ENCODE data around the gene RND3. TPM values are rescaled to one million over a fixed set of nuclear protein-coding genes. Genes with fewer than 3 reads are reported as not detected.

RND3 gene
- polyA plus RNA-seq, 2 of the 4 experiments (the other 2 are of a cell fraction): 56.8 to 137 TPM

DNA sequence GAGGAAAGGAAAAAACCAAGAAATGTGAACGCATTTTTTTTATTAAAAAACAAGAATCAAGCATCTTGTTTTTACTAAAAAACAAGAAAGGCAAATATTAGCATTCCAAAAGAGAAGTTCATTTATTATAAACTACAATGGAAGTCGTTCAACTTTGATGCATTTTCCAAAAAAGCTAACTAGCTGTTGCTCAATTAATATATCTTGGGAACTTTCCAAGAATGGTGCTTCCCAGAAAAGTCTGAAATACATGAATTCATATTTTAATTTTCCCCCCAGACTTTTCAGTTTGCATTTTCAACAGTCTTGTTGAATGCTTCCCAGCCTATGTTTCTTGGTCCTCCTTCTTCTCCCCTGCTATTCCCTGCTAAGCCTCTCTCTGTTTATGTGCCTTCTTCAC, 7.5 kb upstream of the RND3 start:
- TF ChIP-seq NFE2L2 (conservative IDR thresholded peaks at IDR 0.05; ENCODE audit: low read length): no peak
- TF ChIP-seq, protein P1, sequence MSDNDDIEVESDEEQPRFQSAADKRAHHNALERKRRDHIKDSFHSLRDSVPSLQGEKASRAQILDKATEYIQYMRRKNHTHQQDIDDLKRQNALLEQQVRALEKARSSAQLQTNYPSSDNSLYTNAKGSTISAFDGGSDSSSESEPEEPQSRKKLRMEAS (IDR thresholded peaks at IDR 0.05): no peak
- no peak for TF ChIP-seq SMC3 (IDR thresholded peaks at IDR 0.05)
- TF ChIP-seq HOXB5 (CRISPR knock-in tag; IDR thresholded peaks at IDR 0.05): no peak
- no peak for TF ChIP-seq POLR2AphosphoS2 (conservative IDR thresholded peaks at IDR 0.05; ENCODE audit: low read length)
- TF ChIP-seq ZNF302 (CRISPR knock-in tag; IDR thresholded peaks at IDR 0.05): no peak
- TF ChIP-seq ATOH8 (CRISPR knock-in tag; IDR thresholded peaks at IDR 0.05; ENCODE audit: low read depth): no peak
- TF ChIP-seq JUNB (IDR thresholded peaks at IDR 0.05): no peak
- TF ChIP-seq E2F6 (IDR thresholded peaks at IDR 0.05; ENCODE audit: borderline replicate concordance, low read depth): no peak
- no peak for TF ChIP-seq ZSCAN20 (CRISPR knock-in tag; IDR thresholded peaks at IDR 0.05)
- no peak for TF ChIP-seq MYC (IDR thresholded peaks at IDR 0.05; ENCODE audit: borderline replicate concordance, low read length)
- TF ChIP-seq FOXS1 (CRISPR knock-in tag; IDR thresholded peaks at IDR 0.05): no peak
- no peak for TF ChIP-seq MAZ (IDR thresholded peaks at IDR 0.05; ENCODE audit: borderline replicate concordance, low read depth, low read length)
- TF ChIP-seq CHD4 (IDR thresholded peaks at IDR 0.05; ENCODE audit: borderline replicate concordance): no peak
- WGBS (ENCODE audit: missing lambda C conversion rate): 58% methylated on average over 2 of the region's 2 CpGs
- ChIA-PET CTCF (interaction anchor here (1.0 to 1.3 kb wide), 3 partner anchors 115 to 744 kb away, joined by 3 to 4 read pairs (median 3); no protein-coding TSS in a partner anchor), POLR2A (no interaction called here)
- H3K27ac ChIP-seq: peak overlapping the region; percentile 76 to 87
- H3K4me3 ChIP-seq: no peak overlapping the region
- H3K9me3 ChIP-seq: no peaks in the 10 kb centered on the region
- H3K4me2 ChIP-seq: peak overlapping the region; percentile 67
- no peak for FAIRE-seq
- ATAC-seq: no peak
- DNase-seq (ENCODE audit: low read depth in 1 of 2, low spot score in 1 of 2): no peak
- peaks cover 55% of the 10 kb centered on the region for H3K4me1 ChIP-seq

DNA sequence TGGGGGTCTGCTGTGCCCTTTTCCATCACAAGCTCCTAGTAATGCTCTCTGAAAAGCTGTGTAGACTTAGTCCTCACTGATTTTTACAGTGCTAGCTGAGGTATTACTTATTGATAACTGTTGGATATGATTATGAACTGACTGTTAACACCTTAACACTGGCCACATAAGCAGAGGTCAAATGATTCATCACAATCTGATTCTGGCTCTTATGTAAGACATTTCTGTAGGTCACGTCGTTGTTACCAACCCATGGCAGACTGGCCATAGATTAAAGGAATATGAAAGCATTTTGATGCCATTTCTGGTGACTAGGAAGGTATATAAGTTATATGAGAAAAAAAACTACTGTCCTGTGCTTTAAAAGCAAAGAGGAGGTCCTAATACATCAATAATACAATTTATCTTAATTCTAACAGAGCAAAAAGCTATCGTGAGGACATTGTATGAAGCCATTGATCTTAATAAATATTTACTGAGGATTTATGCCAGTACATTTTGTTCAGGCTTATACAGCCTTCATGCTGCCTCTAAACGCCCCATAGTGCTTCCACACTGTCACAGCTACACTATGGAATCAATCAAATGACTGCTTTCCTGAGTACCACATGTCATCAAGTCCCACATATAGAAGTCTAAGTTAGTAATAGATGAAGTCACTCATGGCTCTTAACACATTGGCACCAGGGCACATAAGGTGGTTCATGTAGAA, 6.9 kb upstream of the RND3 start:
- ATAC-seq (no peak), FAIRE-seq (no peak), DNase-seq (ENCODE audit: low read depth in 1 of 2, low spot score in 1 of 2) (no peak)
- POLR2A ChIA-PET: no interaction called here
- Histone ChIP-seq H3K4me1 (peaks cover 55% of the 10 kb centered on the region), H3K4me3 (no peak overlapping the region), H3K9me3 (no peaks in the 10 kb centered on the region), H3K4me2 (peak overlapping the region; percentile 38), H3K27ac (peak overlapping the region; percentile 76 to 87)
- 61% methylated on average over 4 of the region's 4 CpGs for WGBS (ENCODE audit: missing lambda C conversion rate)
- CTCF ChIA-PET: interaction anchor here (1.0 to 1.3 kb wide), 4 partner anchors 23 to 744 kb away, joined by 3 to 4 read pairs (median 3); no protein-coding TSS in a partner anchor
- TF ChIP-seq CBX8 (IDR thresholded peaks at IDR 0.05) (no peak), EHF (CRISPR knock-in tag; IDR thresholded peaks at IDR 0.05) (no peak), KDM5A (IDR thresholded peaks at IDR 0.05) (no peak), CTCF (IDR thresholded peaks at IDR 0.05) (no peak), ZC3H11A (IDR thresholded peaks at IDR 0.05) (no peak), HOXB5 (CRISPR knock-in tag; IDR thresholded peaks at IDR 0.05) (no peak), FOSB (CRISPR knock-in tag; IDR thresholded peaks at IDR 0.05) (no peak), ATOH8 (CRISPR knock-in tag; IDR thresholded peaks at IDR 0.05; ENCODE audit: low read depth) (no peak), NFE2L2 (conservative IDR thresholded peaks at IDR 0.05; ENCODE audit: low read length) (no peak), E2F6 (IDR thresholded peaks at IDR 0.05; ENCODE audit: borderline replicate concordance, low read depth) (no peak), ZSCAN20 (CRISPR knock-in tag; IDR thresholded peaks at IDR 0.05) (no peak), CHD2 (IDR thresholded peaks at IDR 0.05; ENCODE audit: low read length, partially characterized antibody) (no peak), PBX3 (IDR thresholded peaks at IDR 0.05) (no peak), HOXA7 (CRISPR knock-in tag; IDR thresholded peaks at IDR 0.05) (no peak), ZFP36 (IDR thresholded peaks at IDR 0.05; ENCODE audit: borderline replicate concordance, partially characterized antibody) (no peak), RAD21 (conservative IDR thresholded peaks at IDR 0.05 in 1 of 2, IDR thresholded peaks at IDR 0.05 in 1 of 2) (no peak)
- TF ChIP-seq, protein P2, sequence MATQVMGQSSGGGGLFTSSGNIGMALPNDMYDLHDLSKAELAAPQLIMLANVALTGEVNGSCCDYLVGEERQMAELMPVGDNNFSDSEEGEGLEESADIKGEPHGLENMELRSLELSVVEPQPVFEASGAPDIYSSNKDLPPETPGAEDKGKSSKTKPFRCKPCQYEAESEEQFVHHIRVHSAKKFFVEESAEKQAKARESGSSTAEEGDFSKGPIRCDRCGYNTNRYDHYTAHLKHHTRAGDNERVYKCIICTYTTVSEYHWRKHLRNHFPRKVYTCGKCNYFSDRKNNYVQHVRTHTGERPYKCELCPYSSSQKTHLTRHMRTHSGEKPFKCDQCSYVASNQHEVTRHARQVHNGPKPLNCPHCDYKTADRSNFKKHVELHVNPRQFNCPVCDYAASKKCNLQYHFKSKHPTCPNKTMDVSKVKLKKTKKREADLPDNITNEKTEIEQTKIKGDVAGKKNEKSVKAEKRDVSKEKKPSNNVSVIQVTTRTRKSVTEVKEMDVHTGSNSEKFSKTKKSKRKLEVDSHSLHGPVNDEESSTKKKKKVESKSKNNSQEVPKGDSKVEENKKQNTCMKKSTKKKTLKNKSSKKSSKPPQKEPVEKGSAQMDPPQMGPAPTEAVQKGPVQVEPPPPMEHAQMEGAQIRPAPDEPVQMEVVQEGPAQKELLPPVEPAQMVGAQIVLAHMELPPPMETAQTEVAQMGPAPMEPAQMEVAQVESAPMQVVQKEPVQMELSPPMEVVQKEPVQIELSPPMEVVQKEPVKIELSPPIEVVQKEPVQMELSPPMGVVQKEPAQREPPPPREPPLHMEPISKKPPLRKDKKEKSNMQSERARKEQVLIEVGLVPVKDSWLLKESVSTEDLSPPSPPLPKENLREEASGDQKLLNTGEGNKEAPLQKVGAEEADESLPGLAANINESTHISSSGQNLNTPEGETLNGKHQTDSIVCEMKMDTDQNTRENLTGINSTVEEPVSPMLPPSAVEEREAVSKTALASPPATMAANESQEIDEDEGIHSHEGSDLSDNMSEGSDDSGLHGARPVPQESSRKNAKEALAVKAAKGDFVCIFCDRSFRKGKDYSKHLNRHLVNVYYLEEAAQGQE (IDR thresholded peaks at IDR 0.05): no peak
